Hepatocyte (in vitro differentiated cells): ENCODE results near the gene ACOT2. TPM values are rescaled to one million over a fixed set of nuclear protein-coding genes. Genes with fewer than 3 reads are reported as not detected.
"Not testable (repeated sequence)": the region's sequence is repeated elsewhere in the genome, so short reads cannot be mapped to it uniquely, and the experiment has no call there.

ENCODE experiments used
- DNase-seq: peaks from one replicate; pipeline ENCODE4 v3.0.0-alpha.2; 2016; ENCODE audit warnings: low spot score
- H2AFZ ChIP-seq: fragments of 200-600 bp; sonication (generic); 2 replicates; pipeline ENCODE4 v1.6.0; 2016; ENCODE audit warnings: antibody characterized with exemption, mild to moderate bottlenecking
- H3K27ac ChIP-seq: fragments of 200-600 bp; sonication (generic); 2 replicates; pipeline ENCODE4 v1.5.1; 2016; ENCODE audit warnings: mild to moderate bottlenecking
- H3K27me3 ChIP-seq: fragments of 200-600 bp; sonication (generic); 2 replicates; pipeline ENCODE4 v1.6.1; 2016
- H3K36me3 ChIP-seq: fragments of 200-600 bp; sonication (generic); replicated peaks from 2 replicates; pipeline ENCODE4 v1.5.1; 2016; ENCODE audit warnings: low read depth; ENCODE audit not compliant: insufficient read depth
- H3K4me1 ChIP-seq: fragments of 200-600 bp; sonication (generic); 2 replicates; pipeline ENCODE4 v1.5.1; 2016; ENCODE audit warnings: mild to moderate bottlenecking, moderate library complexity; ENCODE audit not compliant: insufficient read depth
- H3K4me2 ChIP-seq: fragments of 200-600 bp; sonication (generic); 2 replicates; pipeline ENCODE4 v1.6.0; 2016
- H3K4me3 ChIP-seq: fragments of 200-600 bp; sonication (generic); 2 replicates; pipeline ENCODE4 v1.5.1; 2016; ENCODE audit warnings: mild to moderate bottlenecking
- H3K79me2 ChIP-seq: fragments of 200-600 bp; sonication (generic); 2 replicates; pipeline ENCODE4 v1.6.0; 2017; ENCODE audit warnings: mild to moderate bottlenecking
- H3K9me2 ChIP-seq: fragments of 200-600 bp; sonication (generic); replicated peaks from 2 replicates; pipeline ENCODE4 v1.6.0; 2017; ENCODE audit warnings: mild to moderate bottlenecking; ENCODE audit not compliant: insufficient read depth
- H3K9me3 ChIP-seq: fragments of 200-600 bp; sonication (generic); 2 replicates; pipeline ENCODE4 v1.5.1; 2016; ENCODE audit warnings: low read depth, mild to moderate bottlenecking
- H4K20me1 ChIP-seq: fragments of 200-600 bp; sonication (generic); 2 replicates; pipeline ENCODE4 v1.6.0; 2016; ENCODE audit warnings: mild to moderate bottlenecking; ENCODE audit not compliant: insufficient read depth, poor library complexity, severe bottlenecking
- EZH2 ChIP-seq: fragments of 200-600 bp; sonication (generic); IDR thresholded peaks from 2 replicates; pipeline ENCODE4 v1.6.1; 2016; ENCODE audit warnings: antibody characterized with exemption, mild to moderate bottlenecking, borderline replicate concordance
- EZH2phosphoT487 ChIP-seq: fragments of 200-600 bp; sonication (generic); IDR thresholded peaks from one replicate; pipeline ENCODE4 v1.6.1; 2018; ENCODE audit warnings: antibody characterized with exemption, mild to moderate bottlenecking, low read depth, moderate library complexity; ENCODE audit not compliant: unreplicated experiment, severe bottlenecking
- WGBS: methylation state at CpG from one replicate; pipeline ENCODE4 v1.1.6; 2016; ENCODE audit warnings: low lambda C conversion rate; ENCODE audit errors: missing lambda C conversion rate; 5-methylcytosine and 5-hydroxymethylcytosine counted together
- polyA plus RNA-seq: library from polyadenylated mRNA; unstranded; fragments of >200 nt; fragmentation: Nextera tagmentation; extraction: Ambion mirVana; gene quantifications from 2 replicates; pipeline ENCODE4 v1.2.1, GENCODE V29; 2016
- total RNA-seq: library from RNA; depleted of rRNA; stranded (reverse); fragments of >200 nt; gene quantifications from 2 replicates; pipeline ENCODE4 v1.2.3, GENCODE V29; 2014
- TF ChIP-seq, protein P1 (sequence below): fragments of 200-600 bp; sonication (generic); IDR thresholded peaks from 2 replicates; pipeline ENCODE4 v1.5.1; 2016; ENCODE audit warnings: antibody characterized with exemption, mild to moderate bottlenecking; ENCODE audit not compliant: poor library complexity

Gene ACOT2
- total and polyA plus RNA-seq, 2 experiments from 2014 or later = 43.6 to 58.8 TPM

- Histone ChIP-seq H3K27me3 (no peaks in the 10 kb centered on the region), H3K36me3 (no peaks in the 10 kb centered on the region), H2AFZ (no peak overlapping the region), H4K20me1 (no peaks in the 10 kb centered on the region), H3K27ac (no peak overlapping the region), H3K9me2 (no peaks in the 10 kb centered on the region), H3K4me1 (no peaks in the 10 kb centered on the region), H3K9me3 (no peaks in the 10 kb centered on the region), H3K79me2 (no peaks in the 10 kb centered on the region), H3K4me3 (no peak overlapping the region), H3K4me2 (no peak overlapping the region)
- 90% methylated on average over 6 of the region's 6 CpGs for WGBS
- TF ChIP-seq EZH2 (no peak), EZH2phosphoT487 (no peak)
- TF ChIP-seq, protein P1, sequence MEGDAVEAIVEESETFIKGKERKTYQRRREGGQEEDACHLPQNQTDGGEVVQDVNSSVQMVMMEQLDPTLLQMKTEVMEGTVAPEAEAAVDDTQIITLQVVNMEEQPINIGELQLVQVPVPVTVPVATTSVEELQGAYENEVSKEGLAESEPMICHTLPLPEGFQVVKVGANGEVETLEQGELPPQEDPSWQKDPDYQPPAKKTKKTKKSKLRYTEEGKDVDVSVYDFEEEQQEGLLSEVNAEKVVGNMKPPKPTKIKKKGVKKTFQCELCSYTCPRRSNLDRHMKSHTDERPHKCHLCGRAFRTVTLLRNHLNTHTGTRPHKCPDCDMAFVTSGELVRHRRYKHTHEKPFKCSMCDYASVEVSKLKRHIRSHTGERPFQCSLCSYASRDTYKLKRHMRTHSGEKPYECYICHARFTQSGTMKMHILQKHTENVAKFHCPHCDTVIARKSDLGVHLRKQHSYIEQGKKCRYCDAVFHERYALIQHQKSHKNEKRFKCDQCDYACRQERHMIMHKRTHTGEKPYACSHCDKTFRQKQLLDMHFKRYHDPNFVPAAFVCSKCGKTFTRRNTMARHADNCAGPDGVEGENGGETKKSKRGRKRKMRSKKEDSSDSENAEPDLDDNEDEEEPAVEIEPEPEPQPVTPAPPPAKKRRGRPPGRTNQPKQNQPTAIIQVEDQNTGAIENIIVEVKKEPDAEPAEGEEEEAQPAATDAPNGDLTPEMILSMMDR = no peak
- DNase-seq = no peak
These were observed 42.7 kb upstream of the ACOT2 start for GRCh38 chr14:73526036-73526984.

- H3K9me3 ChIP-seq, DNase-seq, H2AFZ ChIP-seq, H3K4me3 ChIP-seq, H3K27me3 ChIP-seq, H3K27ac ChIP-seq, H3K79me2 ChIP-seq, H3K36me3 ChIP-seq, H4K20me1 ChIP-seq, H3K4me1 ChIP-seq, H3K4me2 ChIP-seq, H3K9me2 ChIP-seq: not testable (repeated sequence)
- 88% methylated on average over 2 of the region's 2 CpGs for WGBS
These were observed 39.7 kb upstream of the ACOT2 start for GRCh38 chr14:73529356-73529755.

GRCh38 chr14:73531971-73532370, 37.0 kb upstream of the ACOT2 start:
- 36% methylated on average over 2 of the region's 3 CpGs for WGBS
- not testable (repeated sequence) for H3K9me3 ChIP-seq, H3K4me1 ChIP-seq, H4K20me1 ChIP-seq, H3K27ac ChIP-seq, H3K36me3 ChIP-seq, H3K9me2 ChIP-seq, DNase-seq, H2AFZ ChIP-seq, H3K27me3 ChIP-seq, H3K4me3 ChIP-seq, H3K4me2 ChIP-seq, H3K79me2 ChIP-seq

GRCh38 chr14:73537244-73538045, 31.6 kb upstream of the ACOT2 start:
- not testable (repeated sequence) for H3K4me1 ChIP-seq, H3K9me3 ChIP-seq, H3K36me3 ChIP-seq, H3K9me2 ChIP-seq, H3K79me2 ChIP-seq, H3K27me3 ChIP-seq, H4K20me1 ChIP-seq
- H3K4me2 ChIP-seq = peak overlapping the region; percentile 79
- 3% methylated on average over 13 of the region's 84 CpGs for WGBS
- peak overlapping the region; percentile 98 for H3K27ac ChIP-seq
- H2AFZ ChIP-seq = peak overlapping the region; percentile 81
- DNase-seq = peak; percentile 77
- H3K4me3 ChIP-seq = peak overlapping the region; percentile 36

DNA sequence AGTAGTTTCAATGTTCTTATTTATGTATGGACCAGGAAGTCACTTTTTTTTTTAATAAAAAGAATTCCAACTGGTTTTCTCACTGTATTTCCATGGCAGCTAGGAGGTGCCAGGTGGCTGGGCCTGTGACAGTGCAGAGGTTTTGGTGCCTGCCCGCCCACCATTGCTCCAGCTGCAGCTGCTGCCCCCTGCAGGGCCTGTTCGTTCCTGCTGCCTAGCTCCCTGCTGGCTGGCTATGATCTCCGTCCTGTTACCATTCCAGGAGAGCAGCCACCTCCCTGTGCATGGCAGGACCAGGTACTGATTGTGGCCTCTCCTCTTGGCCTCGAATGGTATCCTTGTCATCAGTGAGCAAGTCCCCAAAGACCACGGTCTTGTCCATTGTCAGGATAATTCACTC, 30.0 kb upstream of the ACOT2 start:
- H3K4me2 ChIP-seq, H3K27ac ChIP-seq, H3K27me3 ChIP-seq, H3K4me3 ChIP-seq, H2AFZ ChIP-seq, H3K4me1 ChIP-seq, H3K9me3 ChIP-seq, H4K20me1 ChIP-seq, H3K9me2 ChIP-seq, H3K79me2 ChIP-seq, H3K36me3 ChIP-seq: not testable (repeated sequence)
- 66% methylated on average over 4 of the region's 5 CpGs for WGBS
- DNase-seq = peak; percentile 8
- TF ChIP-seq, protein P1 = peak; percentile 42

DNA sequence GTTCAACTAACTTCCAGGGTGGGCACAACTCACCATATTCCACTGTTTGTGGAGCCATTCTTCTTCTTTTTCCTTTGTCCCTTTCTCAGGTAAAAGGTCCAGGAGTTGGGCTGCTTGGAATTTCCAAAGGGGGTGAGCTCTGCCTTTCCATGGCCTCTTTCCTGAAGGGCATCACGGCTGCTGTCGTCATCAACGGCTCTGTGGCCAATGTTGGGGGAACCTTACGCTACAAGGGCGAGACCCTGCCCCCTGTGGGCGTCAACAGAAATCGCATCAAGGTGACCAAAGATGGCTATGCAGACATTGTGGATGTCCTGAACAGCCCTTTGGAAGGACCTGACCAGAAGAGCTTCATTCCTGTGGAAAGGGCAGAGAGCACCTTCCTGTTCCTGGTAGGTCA, 26.1 kb upstream of the ACOT2 start:
- H3K9me2 ChIP-seq, H4K20me1 ChIP-seq, H3K27me3 ChIP-seq, H3K36me3 ChIP-seq, H2AFZ ChIP-seq, H3K9me3 ChIP-seq, H3K79me2 ChIP-seq, H3K4me2 ChIP-seq, H3K4me3 ChIP-seq, H3K4me1 ChIP-seq, DNase-seq, H3K27ac ChIP-seq: not testable (repeated sequence)
- 79% methylated on average over 7 of the region's 7 CpGs for WGBS
